HG02763 (cell line): ENCODE measurements around the gene ACAA1.

ENCODE experiments used
- ATAC-seq: cut with Tn5 transposase; IDR thresholded peaks from one replicate; pipeline ENCODE4 v1.9.1; 2021; ENCODE audit warnings: mild to moderate bottlenecking, moderate library complexity; ENCODE audit not compliant: unreplicated experiment

ACAA1 gene

GRCh38 chr3:38154625-38155255 is 17.8 kb upstream of the ACAA1 start:
- ATAC-seq = no peak

- no peak for ATAC-seq
Measured at GRCh38 chr3:38154033-38154494, 17.1 kb upstream of the ACAA1 start.

GRCh38 chr3:38153221-38153620 is 16.3 kb upstream of the ACAA1 start:
- no peak for ATAC-seq

GRCh38 chr3:38152609-38153008 is 15.7 kb upstream of the ACAA1 start:
- ATAC-seq = no peak

- ATAC-seq = no peak
Measured at GRCh38 chr3:38151667-38152265, 14.8 kb upstream of the ACAA1 start.

- no peak for ATAC-seq
Measured at GRCh38 chr3:38150780-38151528, 14.0 kb upstream of the ACAA1 start.

GRCh38 chr3:38149708-38150107 is 12.8 kb upstream of the ACAA1 start:
- no peak for ATAC-seq

- ATAC-seq = no peak
Measured at GRCh38 chr3:38148311-38148882, 11.5 kb upstream of the ACAA1 start.

GRCh38 chr3:38147421-38147820 is 10.5 kb upstream of the ACAA1 start:
- ATAC-seq = no peak

GRCh38 chr3:38146504-38146903 is 9.6 kb upstream of the ACAA1 start:
- no peak for ATAC-seq

- no peak for ATAC-seq
Measured at GRCh38 chr3:38143511-38143910, 6.6 kb upstream of the ACAA1 start.

- ATAC-seq = no peak
Measured at GRCh38 chr3:38142959-38143358, 6.0 kb upstream of the ACAA1 start.

- no peak for ATAC-seq
Measured at GRCh38 chr3:38141952-38142273, 5.0 kb upstream of the ACAA1 start.

GRCh38 chr3:38141173-38141951 is 4.4 kb upstream of the ACAA1 start:
- ATAC-seq = no peak

GRCh38 chr3:38140326-38141172 is 3.6 kb upstream of the ACAA1 start:
- no peak for ATAC-seq

GRCh38 chr3:38139652-38140051 is 2.7 kb upstream of the ACAA1 start:
- ATAC-seq = no peak

GRCh38 chr3:38139191-38139590 is 2.3 kb upstream of the ACAA1 start:
- ATAC-seq = no peak

- peak; percentile 46 for ATAC-seq
Measured at GRCh38 chr3:38138349-38139190, 1.6 kb upstream of the ACAA1 start, which contains the start of gene MYD88. MYD88 (plus strand) TSS chr3:38138661; CDS start chr3:38138701, 40 bp downstream.
